Heart right ventricle (tissue), 16 donors: Measurements from ENCODE around the gene NHSL2. TPM values are rescaled to one million over a fixed set of nuclear protein-coding genes. Genes with fewer than 3 reads are reported as not detected.

Experiments used
- ATAC-seq, 8 donors: fragments of 200-7000 bp; cut with Tn5 transposase; one replicate each; pipeline ENCODE4 v1.9.1; 2020; ENCODE audit warnings: mild to moderate bottlenecking in 8 of 8, moderate library complexity in 8 of 8, moderate number of reproducible peaks in 1 of 8
- DNase-seq, 2 donors: peaks; one replicate each; pipeline ENCODE4 v3.0.0-alpha.2; 2020
- H3K27ac ChIP-seq, 10 donors: fragments of 200-600 bp; sonication (generic) in 2 of 10; one replicate each; pipeline versions ENCODE4 v1.5.0 to v1.8.0; 2020 to 2022; ENCODE audit warnings: mild to moderate bottlenecking in 3 of 10
- H3K27me3 ChIP-seq, 7 donors: fragments of 200-600 bp; one replicate each; pipeline ENCODE4 v1.8.0; 2021 to 2022; ENCODE audit warnings: mild to moderate bottlenecking in 2 of 7
- H3K36me3 ChIP-seq, 9 donors: fragments of 200-600 bp; sonication (generic) in 1 of 9; one replicate each; pipeline versions ENCODE4 v1.5.0 to v1.8.0; 2020 to 2022; ENCODE audit warnings: mild to moderate bottlenecking in 2 of 9
- H3K4me1 ChIP-seq, 9 donors: fragments of 200-600 bp; sonication (generic) in 1 of 9; one replicate each; pipeline versions ENCODE4 v1.5.0 to v1.8.0; 2020 to 2022; ENCODE audit warnings: mild to moderate bottlenecking in 4 of 9
- H3K4me3 ChIP-seq, 10 donors: fragments of 200-600 bp; sonication (generic) in 2 of 10; one replicate each; pipeline versions ENCODE4 v1.5.0 to v1.8.0; 2020 to 2022; ENCODE audit warnings: mild to moderate bottlenecking in 7 of 10, moderate library complexity in 2 of 10
- H3K9me3 ChIP-seq, 11 donors: fragments of 200-600 bp in 10 of 11; sonication (generic) in 2 of 11; one replicate each; pipeline versions ENCODE4 v1.5.0 to v1.8.0; 2013 to 2022; ENCODE audit warnings: mild to moderate bottlenecking in 2 of 11, control low read depth in 1 of 11, moderate library complexity in 1 of 11
- CTCF ChIP-seq, 9 donors: fragments of 200-600 bp; sonication (generic) in 2 of 9; IDR thresholded peaks; one replicate each; pipeline versions ENCODE4 v1.5.0 to v1.8.0; 2021 to 2022; ENCODE audit warnings: antibody characterized with exemption in 9 of 9, mild to moderate bottlenecking in 5 of 9, moderate library complexity in 1 of 9
- WGBS, 2 donors: extraction: QIAGEN DNeasy Blood & Tissue Kit; methylation state at CpG; one replicate each; pipeline ENCODE4 v1.1.7; 2013; ENCODE audit warnings: inconsistent platforms in 1 of 2; 5-methylcytosine and 5-hydroxymethylcytosine counted together
- intact Hi-C, 10 donors: fragments of 100-400 bp; cut with DNase I; formaldehyde crosslinking; loops; one replicate each; pipeline versions ENCODE4 v1.11.1 to v1.14.2; 2022
- polyA plus RNA-seq, 2 donors: library from polyadenylated mRNA; stranded (reverse); fragments of 200-250 nt; gene quantifications; one replicate each; pipeline ENCODE4 v1.2.3, GENCODE V29; 2013
- total RNA-seq, 10 donors: library from RNA; stranded (reverse); fragmentation: NEBNext Ultra II Directional in 3 of 10; extraction: Animal tissue kit (Norgen Biotek cat#: 25700) in 3 of 10; gene quantifications; one replicate each; pipeline versions ENCODE4 v1.2.1 to v1.2.4, GENCODE V29; 2021 to 2023
- donor health status: Arrhythmogenic right ventricular cardiomyopathy.
- donor health status: ischemic (EF 13 %, LVEDD 7.1; RV severe dilation, severe dysfunction).
- donor health status: healthy with polysubstance abuse.
- donor health status: DM: no; HTN: yes; CAD: no.
- donor health status: DM: no; HTN: no; CAD: no.
- donor health status: ischemic (EF 25% LVEDD 6.9; RV normal size, moderate dysfunction).
- donor health status: ischemic (EF 25% LVEDD 5.7; RV mildly dilated, moderate dysfunction).
- donor health status: healthy.
- donor health status: DM: yes; HTN: yes; CAD: no.
- donor health status: Ischemic cardiomyopathy.
- donor health status: ischemic (EF 35%, LVEDD 5.7; RV mildly dilated, moderate dysfunction).
- donor health status: nonischemic (EF 11% LVEDD 7.7; RV severe dilation, severe dysfunction).
- donor health status: DM: yes; HTN: yes; CAD: no.
- donor health status: PGD.
- donor health status: ischemic (EF 29% LVEDD 5.4; RV normal size, mild dysfunction).
- donor health status: nonischemic (EF 23%, LVEDD 6.1; RV moderate dilation, normal function).

The NHSL2 gene
- total and polyA plus RNA-seq, 12 donors, result 0.86 to 8.4 (median 6.2) TPM

- no peak for TF ChIP-seq CTCF (IDR thresholded peaks at IDR 0.05)
- no peak overlapping the region for H3K27ac ChIP-seq
- no peak for ATAC-seq
- 83 to 100% methylated on average over 2 of the region's 2 CpGs for WGBS, 2 donors
- H3K4me1 ChIP-seq, result peaks cover 0 to 9% (median 0%) of the 10 kb centered on the region in 9 donors
- no peaks in the 10 kb centered on the region for H3K36me3 ChIP-seq
- H3K4me3 ChIP-seq, result no peak overlapping the region
- DNase-seq, result no peak
- intact Hi-C loops, result loop anchor here in 1 of 10 donors (10.0 kb wide), 1 partner anchor 47 kb away; no protein-coding TSS in a partner anchor
- peaks cover 0 to 54% (median 0%) of the 10 kb centered on the region in 7 donors for H3K27me3 ChIP-seq
- H3K9me3 ChIP-seq, result no peaks in the 10 kb centered on the region
Measured at GRCh38 chrX:72027914-72028307, 117.3 kb downstream of the NHSL2 start.

- TF ChIP-seq CTCF (IDR thresholded peaks at IDR 0.05), result no peak
- H3K9me3 ChIP-seq, result no peaks in the 10 kb centered on the region
- no peak overlapping the region for H3K27ac ChIP-seq
- peaks cover 0 to 9% (median 0%) of the 10 kb centered on the region in 9 donors for H3K4me1 ChIP-seq
- DNase-seq (no peak), ATAC-seq (no peak)
- H3K27me3 ChIP-seq, result peaks cover 0 to 45% (median 0%) of the 10 kb centered on the region in 7 donors
- WGBS, 2 donors, result 89 to 96% methylated on average over 6 of the region's 6 CpGs
- intact Hi-C loops, result loop anchor here in 1 of 10 donors (10.0 kb wide), 1 partner anchor 46 kb away; no protein-coding TSS in a partner anchor
- H3K36me3 ChIP-seq, result no peaks in the 10 kb centered on the region
- no peak overlapping the region for H3K4me3 ChIP-seq
Measured at GRCh38 chrX:72028701-72029470, 118.2 kb downstream of the NHSL2 start.

GRCh38 chrX:72029483-72030411, 119.1 kb downstream of the NHSL2 start:
- H3K27ac ChIP-seq, result no peak overlapping the region
- no peaks in the 10 kb centered on the region for H3K36me3 ChIP-seq
- no peak for DNase-seq
- intact Hi-C loops, result loop anchor here in 1 of 10 donors (10.0 kb wide), 1 partner anchor 45 kb away; no protein-coding TSS in a partner anchor
- no peak for TF ChIP-seq CTCF (IDR thresholded peaks at IDR 0.05)
- peaks cover 0 to 9% (median 0%) of the 10 kb centered on the region in 9 donors for H3K4me1 ChIP-seq
- no peaks in the 10 kb centered on the region for H3K9me3 ChIP-seq
- WGBS, 2 donors, result 65 to 66% methylated on average over 7 of the region's 7 CpGs
- H3K4me3 ChIP-seq, result no peak overlapping the region
- peaks cover 0 to 47% (median 0%) of the 10 kb centered on the region in 7 donors for H3K27me3 ChIP-seq
- ATAC-seq, result no peak

- H3K27me3 ChIP-seq, result peaks cover 0 to 45% (median 0%) of the 10 kb centered on the region in 7 donors
- no peaks in the 10 kb centered on the region for H3K36me3 ChIP-seq
- DNase-seq (no peak), ATAC-seq (no peak)
- WGBS, 2 donors, result 90 to 91% methylated on average over 3 of the region's 3 CpGs
- H3K9me3 ChIP-seq, result no peaks in the 10 kb centered on the region
- no peak for TF ChIP-seq CTCF (IDR thresholded peaks at IDR 0.05)
- no peak overlapping the region for H3K27ac ChIP-seq
- H3K4me3 ChIP-seq, result no peak overlapping the region
- intact Hi-C loops, result no loop called here
- H3K4me1 ChIP-seq, result peaks cover 0 to 9% (median 0%) of the 10 kb centered on the region in 9 donors
Measured at GRCh38 chrX:72030431-72030830, 119.8 kb downstream of the NHSL2 start.
